ENCODE data around the gene RNU11.
"Not testable (repeated sequence)": the region's sequence is repeated elsewhere in the genome, so short reads cannot be mapped to it uniquely, and the experiment has no call there.

Gene RNU11

GRCh38 chr1:28691627-28692026 is 43.2 kb downstream of the RNU11 start:
- H3K27me3 ChIP-seq (ENCODE audit: insufficient read depth, low read length); H2AFZ ChIP-seq (ENCODE audit: low read length, unreplicated experiment); H3K4me3 ChIP-seq (ENCODE audit: low read depth, low read length); H3K27ac ChIP-seq (ENCODE audit: low read depth, low read length); H3K79me2 ChIP-seq (ENCODE audit: control insufficient read depth, insufficient read depth, low read length, unreplicated experiment); H3K36me3 ChIP-seq (ENCODE audit: insufficient read depth, low read length); H3K4me1 ChIP-seq (ENCODE audit: control insufficient read depth, insufficient read depth, low read length, unreplicated experiment): not testable (repeated sequence)
